Iris pigment epithelial cell (primary cell): ENCODE measurements around the gene EPS15.
"Not testable (repeated sequence)": the region's sequence is repeated elsewhere in the genome, so short reads cannot be mapped to it uniquely, and the experiment has no call there.

ENCODE experiments used
- DNase-seq: peaks from one replicate; pipeline ENCODE4 v3.0.0-alpha.2; 2011; ENCODE audit warnings: low read depth

The EPS15 gene

DNA sequence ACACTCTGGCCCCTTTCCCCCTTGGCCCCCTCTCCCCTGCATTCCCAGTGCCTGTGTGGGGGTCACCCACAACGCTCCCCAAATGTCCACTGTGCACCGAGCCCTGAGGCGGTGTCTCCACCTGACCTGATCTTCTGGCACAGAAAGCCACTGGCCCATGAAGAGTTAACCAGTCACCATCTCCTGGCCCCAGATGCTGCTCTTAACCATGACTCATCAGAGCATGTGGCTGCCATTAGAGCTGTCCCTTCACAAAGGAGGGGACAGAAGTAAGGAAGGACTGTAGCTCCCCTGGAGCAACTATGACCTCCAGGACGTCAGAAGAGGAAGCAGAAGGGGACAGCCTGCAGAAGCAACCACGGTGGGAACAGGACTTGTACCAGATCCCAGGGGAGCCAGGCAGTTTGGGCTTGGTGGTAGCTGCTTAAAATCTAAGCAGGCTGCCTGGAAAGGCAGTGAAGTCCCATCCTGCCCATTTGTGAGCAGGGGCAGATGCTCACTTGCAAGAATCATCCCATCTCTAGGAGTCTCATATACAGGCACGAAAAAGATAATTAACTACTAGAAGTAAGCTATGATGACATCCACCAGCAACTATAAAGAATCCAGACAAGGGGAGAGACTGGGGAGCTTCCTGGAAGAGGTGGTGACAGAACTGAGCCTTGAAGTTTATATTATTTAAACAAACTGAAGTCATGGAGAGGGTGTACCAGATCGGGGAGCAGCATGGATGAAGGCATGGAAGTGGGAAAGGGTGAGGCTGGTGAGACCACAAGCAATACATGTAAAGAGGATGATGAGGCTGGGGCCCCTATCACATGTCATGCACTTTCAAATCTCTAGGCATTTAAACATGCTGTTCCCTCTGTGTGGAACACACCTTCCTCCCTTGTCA is 187.6 kb downstream of the EPS15 start:
- peak; percentile 40 for DNase-seq

DNA sequence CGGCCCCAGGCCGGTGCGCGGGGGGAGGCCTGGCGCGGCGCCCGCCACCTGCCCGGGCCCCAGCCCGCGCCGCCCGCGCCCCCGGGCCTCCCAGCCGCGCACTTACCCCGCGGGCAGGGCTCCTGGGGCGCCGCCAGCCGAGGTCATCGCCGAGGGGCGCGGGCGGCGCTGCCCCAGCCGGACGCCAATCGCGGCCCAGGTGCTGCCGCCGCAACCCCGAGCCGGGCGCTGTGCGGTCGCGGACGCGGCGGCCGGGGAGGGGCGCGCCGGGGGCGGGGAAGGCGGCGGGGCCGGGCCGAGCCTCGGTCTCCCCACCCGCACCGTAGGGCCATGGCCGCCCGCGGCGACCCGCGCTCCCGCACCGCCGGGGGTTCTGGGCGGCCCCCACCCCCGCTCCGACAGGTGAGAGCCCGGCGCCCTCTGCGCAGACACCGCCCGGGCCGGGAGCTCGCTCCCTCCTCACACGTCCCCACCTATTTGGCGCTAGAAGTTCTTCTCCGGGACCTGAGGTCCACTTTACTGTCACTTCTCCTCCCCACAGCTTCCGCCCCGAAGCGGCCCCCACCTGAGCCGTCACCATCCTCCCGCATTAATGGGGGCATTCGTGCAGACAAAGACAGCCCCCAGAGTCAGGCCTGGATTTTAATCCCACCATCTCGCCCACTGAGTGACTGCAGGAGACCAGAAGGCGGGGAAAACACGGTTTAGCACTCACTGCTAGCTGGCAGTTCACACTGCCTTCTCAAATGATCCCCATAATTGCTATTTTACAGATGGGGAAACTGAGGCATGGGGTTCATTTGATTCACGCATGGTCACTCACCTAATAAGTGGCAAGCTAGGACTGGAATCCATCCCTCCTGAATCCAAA is 188.5 kb downstream of the EPS15 start, which contains the start of gene TTC39A:
Gene TTC39A (minus strand): TSS at position 232 of the 871 bp plus-strand sequence. CDS start 85 bp downstream, at position 147.
- DNase-seq = no peak

DNA sequence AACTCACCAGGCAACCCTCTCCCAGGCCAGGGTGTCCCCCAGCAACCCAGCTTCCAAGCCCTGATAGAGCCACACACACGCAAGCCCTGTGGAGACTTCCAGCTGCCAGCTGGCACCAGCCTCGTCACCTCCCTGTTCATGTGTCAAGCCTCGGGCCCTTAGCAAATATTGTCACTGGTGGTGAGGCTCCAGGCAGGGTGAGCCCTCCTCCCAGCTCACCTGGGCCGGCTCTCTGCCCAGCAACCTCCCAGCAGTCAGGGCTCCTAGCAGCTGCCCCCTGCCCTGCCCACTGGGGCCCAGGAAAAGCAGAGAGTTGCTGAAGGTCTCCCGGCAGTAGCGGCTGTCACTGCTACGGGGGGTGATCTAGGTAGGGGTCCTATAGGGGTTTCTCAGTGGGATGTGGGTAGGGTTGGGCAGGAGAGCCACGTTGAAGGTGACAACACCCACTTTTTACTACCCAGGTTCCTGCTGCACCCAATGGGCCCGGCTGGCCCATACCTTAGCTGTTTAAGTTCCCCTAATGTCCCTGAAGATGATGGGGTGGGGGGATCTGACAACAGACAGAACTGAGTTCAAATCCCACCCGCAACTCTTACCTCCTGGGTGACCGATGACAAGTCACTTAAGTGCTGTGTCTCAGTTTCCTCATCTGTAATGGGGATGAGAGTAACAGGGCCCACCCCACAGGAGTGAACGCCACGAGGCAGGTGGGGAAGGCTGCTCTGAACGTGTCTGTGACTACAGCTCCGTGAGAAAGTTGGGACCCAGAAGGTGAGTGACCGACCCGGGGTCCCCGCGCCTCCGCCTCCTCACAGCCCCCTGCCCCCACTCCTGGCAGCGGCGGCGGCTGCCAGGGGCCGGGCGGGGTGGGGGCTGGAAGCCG is 189.4 kb downstream of the EPS15 start:
- no peak for DNase-seq

DNA sequence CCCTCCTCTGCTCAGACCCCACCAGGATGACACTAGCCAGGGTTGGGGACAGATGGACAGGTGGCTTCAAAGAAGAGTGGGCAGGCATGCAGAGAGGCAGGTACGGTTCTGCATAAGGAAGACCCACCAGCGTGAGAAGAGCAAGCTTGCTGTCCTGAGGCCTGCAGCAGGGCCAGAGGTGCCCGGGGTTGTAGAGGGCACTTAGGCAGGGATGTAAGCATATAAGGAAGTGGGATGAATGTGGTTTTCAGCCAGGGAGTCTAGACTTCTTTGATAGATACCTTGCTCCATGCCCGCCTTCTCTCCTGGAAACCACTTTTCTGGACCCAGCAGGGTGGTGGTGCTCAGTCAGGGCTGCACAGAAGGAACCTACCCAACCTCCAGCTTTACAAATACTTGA is 190.1 kb downstream of the EPS15 start:
- no peak for DNase-seq

DNA sequence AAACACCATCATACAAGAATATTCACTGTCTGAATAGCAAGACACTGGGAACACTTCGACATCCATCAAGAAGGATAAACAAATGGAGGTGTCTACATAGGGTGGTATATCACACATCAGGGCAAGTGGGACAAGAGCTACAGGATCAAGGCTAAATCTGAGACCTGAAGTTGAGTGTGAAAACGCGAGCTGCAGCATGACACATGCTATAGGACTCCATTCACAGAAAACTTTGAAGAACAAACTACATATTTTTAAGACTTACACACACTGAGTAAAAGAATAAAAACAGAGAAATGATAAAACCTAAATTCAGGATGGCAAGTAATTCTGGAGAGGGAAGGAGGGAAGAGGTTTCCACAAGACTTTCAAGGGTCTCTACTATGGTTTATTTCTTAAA is 190.8 kb downstream of the EPS15 start:
- DNase-seq = peak; percentile 47

DNA sequence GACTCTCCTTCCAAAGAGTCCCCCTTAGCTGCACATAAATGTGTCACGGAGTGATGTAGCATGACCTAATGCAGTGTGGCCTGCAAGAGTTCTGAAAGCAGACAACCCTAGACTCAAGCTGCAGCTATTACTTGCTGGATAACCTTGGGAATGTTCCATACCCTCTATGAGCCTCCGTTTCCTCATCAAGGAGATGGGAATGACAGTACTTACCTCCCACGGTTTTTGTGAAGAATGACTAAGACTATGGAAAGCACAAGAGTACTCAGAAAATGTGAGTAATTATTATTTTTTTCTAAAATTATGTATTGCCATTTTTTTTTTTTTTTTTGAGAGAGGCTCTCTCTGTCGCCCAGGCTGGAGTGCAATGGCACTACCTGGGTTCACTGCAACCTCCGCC is 191.7 kb downstream of the EPS15 start:
- DNase-seq = peak; percentile 35

DNA sequence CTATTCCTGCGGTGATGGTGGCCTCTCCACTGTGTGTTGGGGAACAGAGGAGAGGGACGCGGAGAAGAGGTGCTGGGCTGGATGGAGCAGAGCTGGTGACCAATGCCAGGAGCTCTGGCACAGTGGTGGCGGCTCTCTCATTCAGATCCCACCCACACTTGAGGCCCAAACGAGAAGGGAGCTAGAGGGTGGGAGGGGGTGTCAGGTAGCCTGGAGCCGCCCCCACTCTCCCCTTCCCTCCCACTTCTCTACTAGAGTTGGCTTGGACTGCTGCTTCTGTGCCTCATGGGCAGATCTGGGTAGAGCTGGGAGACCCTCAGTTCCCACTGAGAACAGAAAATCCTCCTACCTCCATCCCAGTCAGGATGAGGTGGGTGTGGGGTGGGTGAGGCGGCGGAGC is 192.2 kb downstream of the EPS15 start:
- DNase-seq = no peak

DNA sequence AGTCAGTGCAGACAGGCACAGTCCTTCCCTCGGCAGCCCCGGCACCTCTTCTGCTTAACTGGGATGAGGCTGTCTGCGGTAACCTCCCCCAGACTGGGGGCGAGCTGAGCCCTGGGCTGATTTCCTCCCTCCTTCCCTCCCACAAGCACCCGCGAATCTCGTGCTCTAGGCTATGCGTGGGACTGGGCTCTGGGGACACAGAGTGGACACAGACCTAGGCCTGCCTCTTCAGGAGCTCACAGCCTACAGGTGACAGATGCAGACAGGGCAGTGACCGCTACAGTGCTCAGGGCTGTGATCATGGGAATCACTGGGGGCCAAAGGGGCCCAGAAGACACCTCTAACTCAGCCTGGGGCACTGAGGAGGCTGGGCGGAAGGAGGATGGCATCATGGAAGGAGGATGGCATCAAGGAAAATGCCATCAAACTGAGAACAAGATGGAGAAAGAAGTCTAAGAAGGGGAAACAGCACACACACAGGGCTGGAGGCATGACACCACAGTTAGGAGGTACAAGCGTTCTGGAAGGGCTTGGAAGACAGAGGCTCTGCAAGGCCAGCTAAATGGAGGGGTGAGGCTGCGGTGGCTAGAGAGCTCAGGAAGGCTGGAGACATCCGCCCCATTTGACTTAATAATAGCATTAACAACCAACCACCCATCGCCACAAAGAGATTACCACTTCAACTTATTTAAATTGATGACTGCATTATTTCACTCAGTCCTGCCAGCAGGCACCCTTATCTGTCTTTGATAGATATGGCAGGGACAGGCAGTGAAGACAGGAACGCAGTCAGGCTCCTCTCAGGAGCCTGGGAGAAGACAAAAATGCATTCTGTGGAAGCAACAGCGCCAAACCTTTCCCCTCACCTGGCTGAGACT is 192.9 kb downstream of the EPS15 start:
- no peak for DNase-seq

DNA sequence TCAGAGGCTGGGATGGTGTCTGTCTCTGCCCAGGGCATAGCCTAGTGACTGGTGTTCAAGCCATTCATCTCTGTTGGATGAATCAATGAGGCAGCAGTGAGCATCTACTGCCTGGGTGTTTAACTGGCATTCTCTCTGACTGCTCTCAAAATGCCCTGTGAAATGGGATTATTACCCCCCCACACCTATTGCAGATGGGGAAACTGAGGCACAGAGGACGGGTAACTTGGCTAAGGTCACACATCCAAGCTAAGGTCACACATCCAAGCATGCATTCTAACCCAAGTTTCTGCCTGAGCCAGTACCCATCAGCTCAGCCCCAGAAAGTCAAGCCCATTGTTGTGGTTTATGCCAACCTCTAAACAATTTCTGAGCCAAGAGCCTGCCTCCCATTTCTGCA is 193.7 kb downstream of the EPS15 start:
- DNase-seq = no peak

DNA sequence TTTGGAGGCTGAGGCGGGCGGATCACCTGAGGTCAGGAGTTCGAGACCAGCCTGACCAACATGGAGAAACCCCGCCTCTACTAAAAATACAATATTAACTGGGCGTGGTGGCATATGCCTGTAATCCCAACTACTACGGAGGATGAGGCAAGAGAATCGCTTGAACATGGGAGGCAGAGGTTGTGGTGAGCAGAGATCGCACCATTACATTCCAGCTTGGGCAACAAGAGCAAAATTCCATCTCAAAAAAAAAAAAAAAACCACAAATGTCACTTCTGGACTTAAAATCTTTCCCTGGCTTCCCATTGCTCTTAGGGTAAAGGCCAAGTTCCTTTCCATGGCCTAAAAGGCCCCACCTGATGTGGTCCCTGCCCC is 194.1 kb downstream of the EPS15 start:
- DNase-seq = not testable (repeated sequence)

DNA sequence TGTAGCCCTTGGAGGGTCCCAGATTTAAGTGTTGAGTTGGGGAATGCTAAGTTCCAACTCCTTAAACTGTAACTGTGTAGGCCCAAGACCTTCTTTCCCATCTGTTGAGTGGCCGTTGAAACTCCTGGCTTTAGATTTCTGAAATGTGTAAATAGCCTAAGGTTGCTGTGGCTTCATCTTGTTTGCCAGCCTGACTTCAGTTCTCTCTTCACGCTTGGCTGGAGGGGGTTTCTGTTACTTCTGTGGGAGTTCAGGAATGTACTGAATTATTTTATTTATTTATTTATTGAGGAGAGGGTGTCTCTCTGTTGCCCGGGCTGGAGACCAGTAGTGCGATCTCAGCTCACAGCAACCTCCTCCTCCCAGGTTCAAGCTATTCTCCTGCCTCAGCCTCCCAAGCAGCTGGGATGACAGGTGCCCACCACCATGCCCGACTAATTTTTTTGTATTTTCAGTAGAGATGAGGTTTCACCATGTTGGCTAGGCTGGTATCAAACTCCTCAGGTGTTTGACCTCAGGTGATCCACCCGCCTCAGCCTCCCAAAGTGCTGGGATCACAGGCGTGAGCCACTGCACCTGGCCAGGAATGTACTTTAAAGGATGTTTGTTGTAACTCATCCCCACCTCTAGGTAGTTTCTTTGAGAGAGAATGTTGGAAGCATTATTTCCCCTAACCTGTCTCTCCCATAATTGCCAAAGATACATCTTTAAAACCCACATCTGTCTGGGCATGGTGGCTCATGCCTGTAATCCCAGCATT is 194.6 kb downstream of the EPS15 start:
- DNase-seq = no peak

DNA sequence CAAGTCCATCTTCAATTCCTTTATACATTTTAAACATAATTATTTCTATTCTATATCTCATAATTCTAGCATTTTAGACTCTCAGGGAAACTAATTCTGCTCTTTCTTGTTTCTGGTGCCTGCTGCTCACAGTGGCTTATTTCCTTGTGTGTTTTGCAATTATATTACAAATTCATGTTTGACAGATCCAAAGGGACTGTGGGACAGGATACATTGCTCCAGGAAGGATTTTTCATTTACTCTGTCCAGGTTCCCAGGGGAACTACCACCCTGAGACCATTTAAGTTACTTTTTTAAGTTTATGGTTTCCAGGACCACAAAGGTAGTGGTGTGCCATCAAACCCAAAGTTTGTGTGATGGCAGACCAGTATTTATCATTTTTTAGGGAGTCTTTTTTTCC is 195.3 kb downstream of the EPS15 start:
- DNase-seq = no peak

DNA sequence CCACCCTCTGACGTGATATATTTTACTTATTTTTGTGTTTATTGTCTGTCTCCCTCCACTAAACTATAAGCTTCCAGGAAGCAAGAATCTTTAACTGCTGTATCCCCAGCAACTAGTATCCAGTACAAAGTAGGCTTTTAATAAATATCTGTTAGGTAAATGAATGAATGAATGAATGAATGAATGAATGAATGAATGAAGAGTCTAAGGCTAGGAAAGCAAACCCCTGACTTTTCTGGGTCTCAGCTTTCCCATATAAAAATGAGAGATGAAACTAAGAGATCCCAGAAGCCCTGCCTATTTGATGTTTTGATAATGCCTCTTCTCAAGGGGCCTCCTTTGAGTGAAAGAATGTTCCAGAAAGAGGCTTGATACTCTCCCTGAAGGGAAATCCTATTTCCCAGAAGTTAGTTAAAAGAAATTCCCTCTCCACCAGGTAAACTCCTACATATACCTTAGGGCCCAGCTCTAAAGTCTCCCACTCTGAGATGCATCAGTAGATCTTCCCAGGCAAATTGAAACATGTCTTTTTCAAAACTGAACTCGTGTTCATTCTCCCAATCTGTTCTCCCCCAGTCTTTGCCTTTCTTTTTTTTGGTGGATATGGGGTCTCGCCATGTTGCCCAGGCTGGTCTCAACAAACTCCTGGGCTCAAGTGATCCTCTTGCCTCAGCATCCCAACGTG is 196.5 kb downstream of the EPS15 start:
- no peak for DNase-seq

DNA sequence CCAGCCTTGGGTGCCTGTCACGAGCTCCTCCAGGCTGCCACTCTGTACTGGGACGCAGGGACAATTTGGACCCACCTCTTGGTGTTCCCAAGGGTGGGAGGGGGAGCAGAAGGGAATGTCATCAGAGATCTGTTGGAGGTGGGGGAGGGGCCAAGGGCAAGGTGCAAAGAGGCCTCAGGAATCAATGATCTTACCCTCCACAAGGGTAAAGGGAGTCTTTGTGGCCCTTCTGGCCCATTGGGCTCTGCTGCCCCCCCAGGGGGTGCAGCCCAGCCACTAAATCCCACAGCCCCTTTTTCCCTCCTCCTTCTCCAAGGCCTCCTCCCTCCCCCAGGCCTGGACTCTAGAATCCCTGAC is 197.2 kb downstream of the EPS15 start:
- no peak for DNase-seq

DNA sequence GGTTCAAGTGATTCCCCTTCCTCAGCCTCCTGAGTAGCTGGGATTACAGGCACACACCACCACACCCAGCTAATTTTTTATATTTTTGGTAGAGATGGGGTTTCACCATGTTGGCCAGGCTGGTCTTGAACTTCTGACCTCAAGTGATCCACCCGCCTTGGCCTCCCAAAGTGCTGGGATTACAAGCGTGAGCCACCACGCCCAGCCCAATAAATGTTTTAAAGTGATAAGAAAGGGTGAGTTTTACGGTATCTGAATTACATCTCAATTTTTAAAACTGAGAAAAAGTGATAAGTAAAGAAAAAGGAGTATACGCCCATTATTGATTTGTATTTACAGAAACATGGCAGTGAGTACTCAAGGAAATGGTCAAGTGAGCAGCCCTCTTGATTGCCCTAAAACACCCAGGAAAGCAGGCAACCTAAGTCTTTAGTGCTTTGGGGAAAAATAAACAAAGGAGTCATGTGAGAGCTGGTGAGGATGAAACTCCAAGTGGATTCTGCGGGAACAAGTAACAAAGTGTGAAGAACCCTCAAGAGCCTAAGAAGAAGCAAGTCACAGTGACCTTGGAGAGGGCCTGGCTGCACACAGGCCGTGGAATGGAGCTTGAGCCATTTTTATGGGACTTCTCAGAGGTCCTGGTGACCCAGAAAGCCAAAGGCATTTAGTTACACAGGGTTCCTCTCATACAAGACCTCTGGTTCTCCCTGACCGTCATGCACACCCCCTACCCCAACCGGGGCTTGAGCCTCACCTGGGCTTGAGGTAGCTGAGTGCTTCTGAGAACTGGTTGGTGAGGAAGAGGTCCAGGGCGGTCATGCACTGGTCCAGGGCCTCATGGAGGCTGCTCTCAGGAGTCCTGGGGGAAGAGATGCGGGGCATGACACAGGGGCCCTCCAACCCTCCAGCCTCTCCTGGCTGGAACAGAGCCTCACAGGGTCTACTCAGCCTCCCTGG is 197.8 kb downstream of the EPS15 start:
- no peak for DNase-seq

DNA sequence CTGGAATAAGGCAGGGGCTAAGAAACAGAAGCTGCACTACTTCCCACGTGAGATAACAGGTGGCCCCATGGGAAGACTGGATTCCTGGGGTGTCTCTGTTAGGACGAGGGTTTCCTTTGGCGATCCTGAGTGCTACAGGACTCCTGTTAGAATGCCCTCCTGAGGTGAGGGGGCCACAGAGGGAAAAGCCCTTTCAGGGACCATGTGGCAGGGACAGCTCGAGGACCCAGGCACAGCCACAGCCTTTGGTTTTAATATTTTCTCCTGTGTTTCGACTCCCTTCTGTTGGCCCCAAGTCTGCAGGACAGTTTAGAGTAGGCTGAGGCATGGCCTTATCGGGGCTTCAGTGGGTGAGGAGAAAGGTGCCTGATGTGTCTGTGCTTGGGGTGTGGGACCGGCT is 201.3 kb downstream of the EPS15 start:
- DNase-seq = no peak

DNA sequence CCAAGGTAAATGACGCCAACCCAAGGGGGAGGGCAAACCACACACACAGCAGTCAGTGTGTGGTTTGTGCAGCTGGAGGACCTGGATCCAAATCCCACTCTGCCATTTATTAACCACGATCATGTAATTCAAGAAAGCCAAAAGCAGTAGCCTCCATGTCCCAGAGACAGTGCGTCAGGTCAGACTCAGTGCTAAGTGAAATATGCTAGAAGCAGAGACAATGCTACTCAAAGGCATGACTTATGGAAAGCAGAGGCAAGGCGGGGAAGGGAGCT is 202.3 kb downstream of the EPS15 start:
- DNase-seq = no peak

DNA sequence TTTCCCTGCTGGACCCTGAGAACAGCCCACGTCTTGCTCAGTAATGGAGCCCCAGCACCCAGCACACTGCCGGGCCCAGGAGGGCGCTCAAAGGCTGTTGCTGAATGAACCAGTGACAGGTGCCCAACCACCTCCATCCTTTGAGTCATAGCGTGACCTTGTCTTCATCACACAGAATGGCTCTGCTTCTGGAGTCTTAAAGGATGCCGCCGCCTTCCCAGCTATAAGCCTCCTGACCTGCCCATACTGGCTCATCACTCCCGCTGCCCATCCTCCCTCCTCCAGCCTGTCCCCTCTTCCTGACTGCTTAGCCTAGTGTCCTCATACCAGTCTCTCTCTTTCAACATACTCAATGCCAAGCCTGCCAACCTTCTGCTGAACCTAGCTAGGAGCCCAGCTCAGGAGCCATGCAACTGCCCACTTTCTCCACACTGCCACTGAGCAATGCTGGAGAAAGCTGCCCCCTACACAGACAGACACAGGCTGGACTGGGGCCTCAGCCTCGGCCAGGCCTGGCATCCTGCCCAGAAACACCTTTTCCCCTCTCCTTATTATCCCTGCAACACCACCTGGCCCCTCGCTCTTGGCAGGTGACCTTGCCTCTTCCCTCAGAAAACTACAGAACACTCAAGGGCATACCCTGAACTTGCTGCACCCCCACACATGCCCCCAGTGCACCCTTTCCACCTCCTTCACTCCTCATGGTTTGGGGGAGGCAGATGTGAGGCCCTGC is 202.8 kb downstream of the EPS15 start:
- no peak for DNase-seq
